Heart left ventricle (tissue), 16 donors: ENCODE data around the gene THSD4. TPM values are rescaled to one million over a fixed set of nuclear protein-coding genes. Genes with fewer than 3 reads are reported as not detected.

Source experiments
- ATAC-seq, 4 donors: fragments of 200-7000 bp; cut with Tn5 transposase; one replicate each; pipeline ENCODE4 v1.9.1; 2020 to 2022; ENCODE audit warnings: moderate library complexity in 4 of 4, mild to moderate bottlenecking in 3 of 4, moderate number of reproducible peaks in 1 of 4
- DNase-seq, 5 donors: peaks; one replicate each; pipeline ENCODE4 v3.0.0-alpha.2; 2020
- H3K27ac ChIP-seq, 12 donors: fragments of 200-600 bp; sonication (generic) in 4 of 12; one replicate each; pipeline versions ENCODE4 v1.5.0 to v1.8.0; 2016 to 2022; ENCODE audit warnings: mild to moderate bottlenecking in 2 of 12
- H3K27me3 ChIP-seq, 9 donors: fragments of 200-600 bp; sonication (generic) in 2 of 9; one replicate each; pipeline versions ENCODE4 v1.5.1 to v1.8.0; 2016 to 2022; ENCODE audit warnings: mild to moderate bottlenecking in 3 of 9
- H3K36me3 ChIP-seq, 9 donors: fragments of 200-600 bp; sonication (generic) in 2 of 9; one replicate each; pipeline versions ENCODE4 v1.5.0 to v1.8.0; 2018 to 2022; ENCODE audit warnings: mild to moderate bottlenecking in 2 of 9
- H3K4me1 ChIP-seq, 12 donors: fragments of 200-600 bp; sonication (generic) in 4 of 12; one replicate each; pipeline versions ENCODE4 v1.5.0 to v1.8.0; 2016 to 2022; ENCODE audit warnings: mild to moderate bottlenecking in 3 of 12
- H3K4me3 ChIP-seq, 12 donors: fragments of 200-600 bp; sonication (generic) in 4 of 12; one replicate each; pipeline versions ENCODE4 v1.5.0 to v1.8.0; 2017 to 2022; ENCODE audit warnings: mild to moderate bottlenecking in 9 of 12, moderate library complexity in 4 of 12
- H3K9me3 ChIP-seq, 12 donors: fragments of 200-600 bp; sonication (generic) in 4 of 12; one replicate each; pipeline versions ENCODE4 v1.5.0 to v1.8.0; 2016 to 2022; ENCODE audit warnings: mild to moderate bottlenecking in 1 of 12
- CTCF ChIP-seq, 12 donors: fragments of 200-600 bp; sonication (generic) in 4 of 12; IDR thresholded peaks; one replicate each; pipeline versions ENCODE4 v1.5.0 to v1.8.0; 2018 to 2022; ENCODE audit warnings: antibody characterized with exemption in 12 of 12, mild to moderate bottlenecking in 5 of 12
- POLR2A ChIP-seq, 2 donors: fragments of 450-650 bp; IDR thresholded peaks; one replicate each; pipeline ENCODE4 v1.6.1; 2017; ENCODE audit warnings: antibody characterized with exemption in 2 of 2, mild to moderate bottlenecking in 2 of 2, moderate library complexity in 2 of 2
- WGBS, 4 donors: extraction: QIAGEN DNeasy Blood & Tissue Kit in 2 of 4; methylation state at CpG; one replicate each; pipeline versions ENCODE4 v1.1.5 to v1.1.7; 2013 to 2018; 5-methylcytosine and 5-hydroxymethylcytosine counted together
- intact Hi-C, 10 donors: fragments of 100-400 bp; cut with DNase I; formaldehyde crosslinking; loops; one replicate each; pipeline versions ENCODE4 v1.11.1 to v1.14.2; 2022
- polyA plus RNA-seq, 2 donors: library from polyadenylated mRNA; stranded (reverse); fragments of 200-250 nt; gene quantifications; one replicate each; pipeline ENCODE4 v1.2.3, GENCODE V29; 2013
- total RNA-seq, 9 donors: library from RNA; depleted of rRNA in 2 of 9; stranded (reverse); fragments of >200 nt in 2 of 9; fragmentation: NEBNext Ultra II Directional in 3 of 9; extraction: Animal tissue kit (Norgen Biotek cat#: 25700) in 3 of 9; gene quantifications; one replicate each; pipeline versions ENCODE4 v1.1.0 to v1.2.4, GENCODE V29; 2016 to 2023
- donor health status: ischemic (EF 13 %, LVEDD 7.1; RV severe dilation, severe dysfunction).
- donor health status: healthy with polysubstance abuse.
- donor health status: DM: no; HTN: yes; CAD: no.
- donor health status: DM: no; HTN: no; CAD: no.
- donor health status: ischemic (EF 25% LVEDD 6.9; RV normal size, moderate dysfunction).
- donor health status: ischemic (EF 25% LVEDD 5.7; RV mildly dilated, moderate dysfunction).
- donor health status: healthy.
- donor health status: DM: yes; HTN: yes; CAD: no.
- donor health status: ischemic (EF 35%, LVEDD 5.7; RV mildly dilated, moderate dysfunction).
- donor health status: nonischemic (EF 11% LVEDD 7.7; RV severe dilation, severe dysfunction).
- donor health status: DM: yes; HTN: yes; CAD: no.
- donor health status: PGD.
- donor health status: ischemic (EF 29% LVEDD 5.4; RV normal size, mild dysfunction).
- donor health status: nonischemic (EF 23%, LVEDD 6.1; RV moderate dilation, normal function).

THSD4 gene
- total and polyA plus RNA-seq, 11 donors = 32.6 to 206 (median 93.2) TPM

GRCh38 chr15:71323082-71323481, 207.8 kb downstream of the THSD4 start:
- DNase-seq = no peak
- Histone ChIP-seq H3K36me3 (no peaks in the 10 kb centered on the region), H3K9me3 (no peaks in the 10 kb centered on the region), H3K27me3 (no peaks in the 10 kb centered on the region), H3K27ac (no peak overlapping the region), H3K4me1 (peaks cover 0 to 10% (median 2%) of the 10 kb centered on the region in 12 donors), H3K4me3 (no peak overlapping the region)
- 78 to 98% (median 86%) methylated on average over 4 of the region's 4 CpGs for WGBS, 4 donors
- intact Hi-C loops = no loop called here
- ATAC-seq = no peak
- TF ChIP-seq POLR2A (IDR thresholded peaks at IDR 0.05) (no peak), CTCF (IDR thresholded peaks at IDR 0.05) (no peak)

GRCh38 chr15:71323584-71323983, 208.3 kb downstream of the THSD4 start:
- 39 to 60% (median 50%) methylated on average over 2 of the region's 2 CpGs for WGBS, 4 donors
- no peaks in the 10 kb centered on the region for H3K36me3 ChIP-seq
- intact Hi-C loops = no loop called here
- TF ChIP-seq POLR2A (IDR thresholded peaks at IDR 0.05) (no peak), CTCF (IDR thresholded peaks at IDR 0.05) (no peak)
- ATAC-seq = no peak
- H3K4me1 ChIP-seq = peaks cover 0 to 15% (median 7%) of the 10 kb centered on the region in 12 donors
- H3K4me3 ChIP-seq = no peak overlapping the region
- no peaks in the 10 kb centered on the region for H3K27me3 ChIP-seq
- no peak overlapping the region for H3K27ac ChIP-seq
- H3K9me3 ChIP-seq = no peaks in the 10 kb centered on the region
- no peak for DNase-seq

- Histone ChIP-seq H3K4me1 (peaks cover 0 to 33% (median 22%) of the 10 kb centered on the region in 12 donors), H3K4me3 (no peak overlapping the region), H3K27ac (no peak overlapping the region), H3K27me3 (no peaks in the 10 kb centered on the region), H3K36me3 (no peaks in the 10 kb centered on the region), H3K9me3 (no peaks in the 10 kb centered on the region)
- intact Hi-C loops = no loop called here
- 68 to 73% (median 71%) methylated on average over 1 of the region's 1 CpG for WGBS, 4 donors
- no peak for ATAC-seq
- no peak for DNase-seq
- no peak for TF ChIP-seq CTCF (IDR thresholded peaks at IDR 0.05)
Measured at GRCh38 chr15:71325481-71325880, 210.2 kb downstream of the THSD4 start.

- Histone ChIP-seq H3K4me1 (peaks cover 0 to 59% (median 26%) of the 10 kb centered on the region in 12 donors), H3K9me3 (no peaks in the 10 kb centered on the region), H3K27ac (peak overlapping the region; percentile 6 to 94 (median 78)), H3K27me3 (no peaks in the 10 kb centered on the region), H3K36me3 (no peaks in the 10 kb centered on the region), H3K4me3 (no peak overlapping the region)
- intact Hi-C loops = loop anchor here in 1 of 10 donors (2.0 kb wide), 1 partner anchor 214 kb away; the partner anchor contains the start of gene THSD4
- no peak for ATAC-seq
- DNase-seq = no peak
- WGBS, 4 donors = 50 to 62% (median 54%) methylated on average over 3 of the region's 3 CpGs
- TF ChIP-seq CTCF (IDR thresholded peaks at IDR 0.05) (no peak), POLR2A (IDR thresholded peaks at IDR 0.05) (no peak)
Measured at GRCh38 chr15:71328453-71328852, 213.2 kb downstream of the THSD4 start.
